Activated CD8-positive, alpha-beta memory T cell treated with anti-CD3 and anti-CD28 coated beads, Interleukin-2, amount 50 U/mL, for 1 hour (primary cell): ENCODE measurements around the gene GNPNAT1.
"Not testable (repeated sequence)": the region's sequence is repeated elsewhere in the genome, so short reads cannot be mapped to it uniquely, and the experiment has no call there.

ENCODE experiments used
- DNase-seq: peaks from one replicate; pipeline ENCODE4 v3.0.0-alpha.2; 2020; ENCODE audit errors: extremely low read depth

The GNPNAT1 gene

GRCh38 chr14:52729585-52729924, 61.9 kb downstream of the GNPNAT1 start:
- no peak for DNase-seq

- not testable (repeated sequence) for DNase-seq
Observed at GRCh38 chr14:52729035-52729434, 62.4 kb downstream of the GNPNAT1 start.

- DNase-seq: not testable (repeated sequence)
Observed at GRCh38 chr14:52727509-52727908, 63.9 kb downstream of the GNPNAT1 start.
